ENCODE data around the gene INO80D.
"Not testable (repeated sequence)": the region's sequence is repeated elsewhere in the genome, so short reads cannot be mapped to it uniquely, and the experiment has no call there.

INO80D gene

GRCh38 chr2:205988274-205988673, 97.7 kb downstream of the INO80D start:
- H3K27ac ChIP-seq = no peak overlapping the region
- no peak overlapping the region for H3K4me3 ChIP-seq (ENCODE audit: low read depth, low read length)
- H3K27me3 ChIP-seq (replicated peaks) = no peaks in the 10 kb centered on the region
- TF ChIP-seq, protein P1, sequence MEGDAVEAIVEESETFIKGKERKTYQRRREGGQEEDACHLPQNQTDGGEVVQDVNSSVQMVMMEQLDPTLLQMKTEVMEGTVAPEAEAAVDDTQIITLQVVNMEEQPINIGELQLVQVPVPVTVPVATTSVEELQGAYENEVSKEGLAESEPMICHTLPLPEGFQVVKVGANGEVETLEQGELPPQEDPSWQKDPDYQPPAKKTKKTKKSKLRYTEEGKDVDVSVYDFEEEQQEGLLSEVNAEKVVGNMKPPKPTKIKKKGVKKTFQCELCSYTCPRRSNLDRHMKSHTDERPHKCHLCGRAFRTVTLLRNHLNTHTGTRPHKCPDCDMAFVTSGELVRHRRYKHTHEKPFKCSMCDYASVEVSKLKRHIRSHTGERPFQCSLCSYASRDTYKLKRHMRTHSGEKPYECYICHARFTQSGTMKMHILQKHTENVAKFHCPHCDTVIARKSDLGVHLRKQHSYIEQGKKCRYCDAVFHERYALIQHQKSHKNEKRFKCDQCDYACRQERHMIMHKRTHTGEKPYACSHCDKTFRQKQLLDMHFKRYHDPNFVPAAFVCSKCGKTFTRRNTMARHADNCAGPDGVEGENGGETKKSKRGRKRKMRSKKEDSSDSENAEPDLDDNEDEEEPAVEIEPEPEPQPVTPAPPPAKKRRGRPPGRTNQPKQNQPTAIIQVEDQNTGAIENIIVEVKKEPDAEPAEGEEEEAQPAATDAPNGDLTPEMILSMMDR (IDR thresholded peaks at IDR 0.05; ENCODE audit: low read depth, low read length, missing control alignments) = no peak
- no peaks in the 10 kb centered on the region for H3K36me3 ChIP-seq (replicated peaks)
- DNase-seq = no peak
- in situ Hi-C loops (cut with HindIII; ENCODE audit: low pct_ligation_motif_present, low sequenced_read_pairs) = no loop called here

DNA sequence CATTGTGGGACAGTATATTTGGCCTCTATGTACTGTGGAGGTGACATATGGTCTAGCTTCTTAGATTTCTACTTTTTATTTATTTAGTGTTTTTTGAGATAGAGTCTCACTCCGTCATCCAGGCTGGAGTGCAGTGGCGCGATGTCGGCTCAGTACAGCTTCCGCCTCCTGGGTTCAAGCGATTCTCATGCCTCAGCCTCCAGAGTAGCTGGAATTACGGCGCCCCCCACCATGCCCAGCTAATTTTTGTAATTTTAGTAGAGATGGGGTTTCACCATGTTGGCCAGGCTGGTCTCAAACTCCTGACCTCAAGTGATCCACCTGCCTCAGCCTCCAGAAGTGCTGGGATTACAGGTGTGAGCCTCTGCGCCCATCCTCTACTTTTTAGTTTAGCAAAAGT, 99.6 kb downstream of the INO80D start:
- DNase-seq; H3K4me3 ChIP-seq (ENCODE audit: low read depth, low read length); H3K27me3 ChIP-seq (replicated peaks); H3K27ac ChIP-seq; H3K36me3 ChIP-seq (replicated peaks); in situ Hi-C loops (cut with HindIII; ENCODE audit: low pct_ligation_motif_present, low sequenced_read_pairs): not testable (repeated sequence)

- no peaks in the 10 kb centered on the region for H3K36me3 ChIP-seq (replicated peaks)
Measured at GRCh38 chr2:205984381-205984780, 101.6 kb downstream of the INO80D start.

GRCh38 chr2:205982776-205983327, 103.1 kb downstream of the INO80D start:
- TF ChIP-seq, protein P1 (IDR thresholded peaks at IDR 0.05; ENCODE audit: low read depth, low read length, missing control alignments) = no peak
- no peaks in the 10 kb centered on the region for H3K27me3 ChIP-seq (replicated peaks)
- no peak overlapping the region for H3K4me3 ChIP-seq (ENCODE audit: low read depth, low read length)
- no peak overlapping the region for H3K27ac ChIP-seq
- H3K36me3 ChIP-seq (replicated peaks) = no peaks in the 10 kb centered on the region
- no peak for DNase-seq
- in situ Hi-C loops (cut with HindIII; ENCODE audit: low pct_ligation_motif_present, low sequenced_read_pairs) = no loop called here

More at GRCh38 chr2:205984381-205984780, 101.6 kb downstream of the INO80D start:
- H3K27ac ChIP-seq = no peak overlapping the region
- DNase-seq = no peak
- no peaks in the 10 kb centered on the region for H3K27me3 ChIP-seq (replicated peaks)
- TF ChIP-seq, protein P1 (IDR thresholded peaks at IDR 0.05; ENCODE audit: low read depth, low read length, missing control alignments) = no peak
- no peak overlapping the region for H3K4me3 ChIP-seq (ENCODE audit: low read depth, low read length)
- in situ Hi-C loops (cut with HindIII; ENCODE audit: low pct_ligation_motif_present, low sequenced_read_pairs) = no loop called here

DNA sequence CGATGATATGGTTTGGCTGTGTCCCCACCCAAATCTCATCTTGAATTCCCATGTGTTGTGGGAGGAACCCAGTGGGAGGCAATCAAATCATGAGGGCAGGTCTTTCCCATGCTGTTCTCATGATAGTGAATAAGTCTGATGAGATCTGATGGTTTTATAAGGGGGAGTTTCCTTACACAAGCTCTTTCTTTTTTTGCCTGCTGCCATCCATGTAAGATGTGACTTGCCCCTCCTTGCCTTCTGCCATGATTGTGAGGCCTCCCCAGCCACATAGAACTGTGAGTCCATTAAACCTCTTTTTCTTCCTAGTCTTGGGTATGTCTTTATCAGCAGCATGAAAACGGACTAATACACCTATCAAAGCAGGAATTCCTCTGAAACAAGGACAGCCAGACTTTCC, 107.2 kb downstream of the INO80D start:
- H3K36me3 ChIP-seq (replicated peaks); H3K4me3 ChIP-seq (ENCODE audit: low read depth, low read length); H3K27me3 ChIP-seq (replicated peaks); in situ Hi-C loops (cut with HindIII; ENCODE audit: low pct_ligation_motif_present, low sequenced_read_pairs); H3K27ac ChIP-seq; DNase-seq: not testable (repeated sequence)

DNA sequence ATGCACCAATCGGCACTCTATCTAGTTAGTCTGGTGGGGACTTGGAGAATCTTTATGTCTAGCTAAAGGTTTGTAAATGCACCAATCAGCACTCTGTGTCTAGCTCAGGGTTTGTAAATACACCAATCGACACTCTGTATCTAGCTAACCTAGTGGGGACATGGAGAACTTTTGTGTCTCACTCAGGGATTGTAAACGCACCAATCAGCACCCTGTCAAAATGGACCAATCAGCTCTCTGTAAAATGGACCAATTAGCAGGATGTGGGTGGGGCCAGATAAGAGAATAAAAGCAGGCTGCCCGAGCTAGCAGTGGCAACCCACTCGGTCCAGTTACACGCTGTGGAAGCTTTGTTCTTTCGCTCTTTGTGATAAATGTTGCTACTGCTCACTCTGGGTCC, 108.3 kb downstream of the INO80D start:
- H3K36me3 ChIP-seq (replicated peaks); DNase-seq; H3K27me3 ChIP-seq (replicated peaks); in situ Hi-C loops (cut with HindIII; ENCODE audit: low pct_ligation_motif_present, low sequenced_read_pairs); H3K4me3 ChIP-seq (ENCODE audit: low read depth, low read length); H3K27ac ChIP-seq: not testable (repeated sequence)

GRCh38 chr2:205976934-205977659, 108.9 kb downstream of the INO80D start:
- H3K36me3 ChIP-seq (replicated peaks); H3K4me3 ChIP-seq (ENCODE audit: low read depth, low read length); in situ Hi-C loops (cut with HindIII; ENCODE audit: low pct_ligation_motif_present, low sequenced_read_pairs); H3K27me3 ChIP-seq (replicated peaks); H3K27ac ChIP-seq; DNase-seq: not testable (repeated sequence)

Data from brain microvascular endothelial cell (primary cell).